HCT116 (cell line): ENCODE results near the gene CFAP97D2. TPM values are rescaled to one million over a fixed set of nuclear protein-coding genes. Genes with fewer than 3 reads are reported as not detected.

Experiments used
- ATAC-seq: fragments of 200-7000 bp; cut with Tn5 transposase; 2 replicates; pipeline ENCODE4 v1.9.1; 2020; ENCODE audit warnings: mild to moderate bottlenecking, moderate library complexity
- BruUV-seq: library from RNA; stranded (reverse); fragments of 400-500 nt; replicated peaks from 2 replicates; lab custom pipeline; 2021; lab: Mats Ljungman, UMichigan
- CTCF ChIA-PET: fragments of 300-600 bp; sonication (Branson Sonifier 250); formaldehyde crosslinking; loops from one replicate; lab custom pipeline; 2021; ENCODE audit warnings: antibody characterized with exemption; lab: Charles Lee
- POLR2A ChIA-PET: fragments of 300-600, 350-600 bp; sonication (Branson Sonifier 250); formaldehyde crosslinking; loops from one replicate; lab custom pipeline; 2021; ENCODE audit warnings: antibody characterized with exemption; lab: Charles Lee
- RAD21 ChIA-PET, 2 experiments: fragments of 300-600 bp; sonication (Branson Sonifier 250); formaldehyde crosslinking; loops; one replicate each; lab custom pipeline; 2023; ENCODE audit warnings: low total read pairs in 2 of 2; ENCODE audit not compliant: uncharacterized antibody in 2 of 2, unreplicated experiment in 2 of 2, low non-redundant PET in 1 of 2; lab: Charles Lee
- DNase-seq: peaks from one replicate; pipeline ENCODE4 v3.0.0-alpha.2; 2010; ENCODE audit warnings: low read depth, low spot score
- H2AFZ ChIP-seq: fragments of 200-600 bp; shearing (Covaris generic), sonication (generic); 2 replicates; pipeline ENCODE4 v1.6.1; 2017; ENCODE audit warnings: low read depth, mixed run types, mixed read lengths, antibody characterized with exemption, low read length; ENCODE audit not compliant: poor library complexity, severe bottlenecking
- H3K27ac ChIP-seq: 2 replicates; pipeline ENCODE4 v1.5.1; 2012; ENCODE audit warnings: low read depth, low read length
- H3K27me3 ChIP-seq: fragments of 200-600 bp; sonication (generic); 2 replicates; pipeline ENCODE4 v1.6.1; 2016; ENCODE audit warnings: mixed run types, low read length, mixed read lengths; ENCODE audit not compliant: insufficient read depth
- H3K36me3 ChIP-seq, 2 experiments: fragments of 200-500 bp in 1 of 2; fragments of 200-600 bp in 1 of 2; sonication (Bioruptor generic) in 1 of 2; sonication (generic) in 1 of 2; 2 replicates each; pipeline versions ENCODE4 v1.5.1 to v1.6.1; 2014 to 2016; ENCODE audit warnings: low read length in 2 of 2, inconsistent platforms in 1 of 2, mixed read lengths in 1 of 2, mixed run types in 1 of 2; ENCODE audit not compliant: insufficient read depth in 2 of 2, control insufficient read depth in 1 of 2
- H3K4me1 ChIP-seq, 2 experiments: fragments of 200-600 bp in 1 of 2; sonication (generic) in 1 of 2; 2 replicates each; pipeline versions ENCODE4 v1.5.1 to v1.6.1; 2012 to 2017; ENCODE audit warnings: low read length in 2 of 2, inconsistent platforms in 1 of 2, mild to moderate bottlenecking in 1 of 2, mixed read lengths in 1 of 2, mixed run types in 1 of 2, moderate library complexity in 1 of 2; ENCODE audit not compliant: insufficient read depth in 2 of 2, control insufficient read depth in 1 of 2
- H3K4me2 ChIP-seq: fragments of 200-600 bp; sonication (generic); 2 replicates; pipeline ENCODE4 v1.6.1; 2017; ENCODE audit warnings: mixed run types, low read length, mixed read lengths
- H3K4me3 ChIP-seq, 2 experiments: fragments of 200-600 bp in 1 of 2; sonication (generic) in 1 of 2; replicated peaks in 1 of 2; 2 replicates each; pipeline ENCODE4 v1.5.1; 2011 to 2016; ENCODE audit warnings: low read length in 2 of 2, control low read depth in 1 of 2, low read depth in 1 of 2, mild to moderate bottlenecking in 1 of 2, mixed read lengths in 1 of 2, mixed run types in 1 of 2
- H3K79me2 ChIP-seq: fragments of 200-600 bp; sonication (generic); 2 replicates; pipeline ENCODE4 v1.6.1; 2017; ENCODE audit warnings: mild to moderate bottlenecking, mixed run types, low read length, moderate library complexity, mixed read lengths; ENCODE audit not compliant: insufficient read depth
- H3K9ac ChIP-seq: fragments of 200-600 bp; sonication (generic); 2 replicates; pipeline ENCODE4 v1.6.1; 2016; ENCODE audit warnings: low read length, mixed read lengths
- H3K9me2 ChIP-seq: fragments of 200-600 bp; sonication (generic), shearing (Covaris generic); 2 replicates; pipeline ENCODE4 v1.6.1; 2017; ENCODE audit warnings: mixed run types, mild to moderate bottlenecking, moderate library complexity; ENCODE audit not compliant: insufficient read depth
- H3K9me3 ChIP-seq, 2 experiments: fragments of 200-500 bp in 1 of 2; fragments of 200-600 bp in 1 of 2; sonication (Bioruptor generic) in 1 of 2; sonication (generic) in 1 of 2; 2 replicates each; pipeline ENCODE4 v1.6.1; 2014 to 2017; ENCODE audit warnings: low read length in 2 of 2, mixed read lengths in 2 of 2, inconsistent platforms in 1 of 2, low read depth in 1 of 2, mild to moderate bottlenecking in 1 of 2, mixed run types in 1 of 2, moderate library complexity in 1 of 2; ENCODE audit not compliant: control insufficient read depth in 1 of 2, insufficient read depth in 1 of 2
- H4K20me1 ChIP-seq: fragments of 200-600 bp; sonication (generic), shearing (Covaris generic); 2 replicates; pipeline ENCODE4 v1.6.1; 2017; ENCODE audit warnings: mixed run types, mild to moderate bottlenecking, moderate library complexity; ENCODE audit not compliant: insufficient read depth
- CEBPB ChIP-seq: IDR thresholded peaks from 2 replicates; pipeline ENCODE4 v1.6.1; 2012; ENCODE audit warnings: low read depth
- FOSL1 ChIP-seq: IDR thresholded peaks from 2 replicates; pipeline ENCODE4 v1.6.1; 2012; ENCODE audit warnings: low read depth
- JUND ChIP-seq: IDR thresholded peaks from 2 replicates; pipeline ENCODE4 v1.6.1; 2012
- POLR2A ChIP-seq: IDR thresholded peaks from 2 replicates; pipeline ENCODE4 v1.7.0; 2011; ENCODE audit warnings: borderline replicate concordance; ENCODE audit not compliant: insufficient read depth, insufficient read length; ENCODE audit errors: extremely low read depth
- POLR2AphosphoS5 ChIP-seq: IDR thresholded peaks from 2 replicates; pipeline ENCODE4 v1.6.1; 2011; ENCODE audit warnings: mild to moderate bottlenecking, low read depth, low read length, moderate library complexity
- SIN3A ChIP-seq: IDR thresholded peaks from 2 replicates; pipeline ENCODE4 v1.6.1; 2012; ENCODE audit warnings: low read depth
- SRF ChIP-seq: IDR thresholded peaks from 2 replicates; pipeline ENCODE4 v1.6.1; 2012; ENCODE audit warnings: low read depth
- TCF7L2 ChIP-seq: IDR thresholded peaks from 2 replicates; pipeline ENCODE4 v1.7.0; 2011; ENCODE audit warnings: borderline replicate concordance, inconsistent platforms; ENCODE audit not compliant: insufficient read depth, insufficient read length; ENCODE audit errors: extremely low read depth
- intact Hi-C: fragments of 100-400 bp; cut with micrococcal nuclease; formaldehyde crosslinking; loops from 2 replicates; pipeline ENCODE4 v1.10.0; 2022
- total RNA-seq: library from RNA; stranded (reverse); gene quantifications from one replicate; pipeline ENCODE4 v1.2.1, GENCODE V29; 2021; ENCODE audit not compliant: unreplicated experiment
- TF ChIP-seq, protein P1 (sequence below): IDR thresholded peaks from 2 replicates; pipeline ENCODE4 v1.6.1; 2011; ENCODE audit warnings: mild to moderate bottlenecking, low read length, moderate library complexity; ENCODE audit not compliant: insufficient replicate concordance; ENCODE audit errors: extremely low read depth

CFAP97D2 gene
- total RNA-seq, 1 experiment from 2014 or later: not detected

DNA sequence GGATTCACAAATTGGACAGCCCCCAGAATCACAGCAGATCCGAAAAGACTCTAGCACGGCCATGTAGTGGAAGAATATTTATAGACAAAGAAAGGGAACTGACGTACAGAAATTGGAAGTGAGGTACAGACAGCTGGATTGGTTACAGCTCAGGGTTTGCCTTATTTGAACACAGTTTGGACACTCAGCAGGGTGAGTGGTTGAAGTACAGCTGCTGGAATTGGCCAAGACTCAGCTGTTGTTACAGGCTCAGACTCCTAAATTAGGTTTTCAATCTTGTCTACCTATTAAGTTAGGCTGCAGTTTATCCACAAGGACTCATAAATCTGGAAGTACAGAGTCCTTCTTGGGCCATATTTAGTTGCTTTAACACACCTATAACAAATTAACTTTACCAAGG is 5.8 kb upstream of the CFAP97D2 start:
- Histone ChIP-seq H3K9me2 (no peaks in the 10 kb centered on the region), H4K20me1 (no peaks in the 10 kb centered on the region), H3K9me3 (peaks cover 0 to 6% of the 10 kb centered on the region in 2 experiments; a peak in 2 of 4 replicates), H3K4me1 (no peaks in the 10 kb centered on the region), H2AFZ (no peak overlapping the region), H3K4me3 (no peak overlapping the region), H3K27ac (no peak overlapping the region), H3K36me3 (no peaks in the 10 kb centered on the region), H3K4me2 (no peak overlapping the region), H3K9ac (no peak overlapping the region), H3K79me2 (no peaks in the 10 kb centered on the region), H3K27me3 (peaks cover 8% of the 10 kb centered on the region; the same call in 1 of the 2 replicates)
- DNase-seq: no peak
- ATAC-seq: no peak
- POLR2A ChIA-PET: no interaction called here
- no TSS peak for BruUV-seq
- RAD21 ChIA-PET: no interaction called here
- intact Hi-C loops: no loop called here
- CTCF ChIA-PET: no interaction called here
- TF ChIP-seq TCF7L2 (no peak), SIN3A (no peak), JUND (no peak), POLR2A (no peak)
- TF ChIP-seq, protein P1, sequence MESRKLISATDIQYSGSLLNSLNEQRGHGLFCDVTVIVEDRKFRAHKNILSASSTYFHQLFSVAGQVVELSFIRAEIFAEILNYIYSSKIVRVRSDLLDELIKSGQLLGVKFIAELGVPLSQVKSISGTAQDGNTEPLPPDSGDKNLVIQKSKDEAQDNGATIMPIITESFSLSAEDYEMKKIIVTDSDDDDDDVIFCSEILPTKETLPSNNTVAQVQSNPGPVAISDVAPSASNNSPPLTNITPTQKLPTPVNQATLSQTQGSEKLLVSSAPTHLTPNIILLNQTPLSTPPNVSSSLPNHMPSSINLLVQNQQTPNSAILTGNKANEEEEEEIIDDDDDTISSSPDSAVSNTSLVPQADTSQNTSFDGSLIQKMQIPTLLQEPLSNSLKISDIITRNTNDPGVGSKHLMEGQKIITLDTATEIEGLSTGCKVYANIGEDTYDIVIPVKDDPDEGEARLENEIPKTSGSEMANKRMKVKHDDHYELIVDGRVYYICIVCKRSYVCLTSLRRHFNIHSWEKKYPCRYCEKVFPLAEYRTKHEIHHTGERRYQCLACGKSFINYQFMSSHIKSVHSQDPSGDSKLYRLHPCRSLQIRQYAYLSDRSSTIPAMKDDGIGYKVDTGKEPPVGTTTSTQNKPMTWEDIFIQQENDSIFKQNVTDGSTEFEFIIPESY: no peak

DNA sequence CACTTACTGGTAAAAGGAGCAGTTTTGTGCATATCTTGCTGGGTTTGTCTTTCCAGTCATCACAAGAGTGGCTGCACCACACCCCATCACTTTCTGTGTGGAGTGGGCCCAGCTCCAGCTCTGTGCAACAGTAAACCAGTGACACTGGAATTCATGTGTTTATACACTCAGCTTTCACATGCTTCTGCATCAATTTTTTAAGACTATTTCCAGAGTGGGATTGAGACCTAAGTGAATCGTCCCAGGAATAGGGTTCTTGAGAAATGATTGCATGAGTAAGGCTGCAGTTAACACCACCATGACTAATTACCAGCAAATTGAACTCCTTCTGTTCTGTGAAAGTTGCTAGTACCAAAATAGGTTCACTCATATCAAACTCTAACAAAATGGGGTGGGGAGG is 5.3 kb upstream of the CFAP97D2 start:
- ChIA-PET RAD21 (no interaction called here), POLR2A (no interaction called here)
- H3K4me3 ChIP-seq: no peak overlapping the region
- no peak for ATAC-seq
- H3K9ac ChIP-seq: no peak overlapping the region
- peaks cover 8% of the 10 kb centered on the region; the same call in 1 of the 2 replicates for H3K27me3 ChIP-seq
- no peak overlapping the region for H3K27ac ChIP-seq
- no peaks in the 10 kb centered on the region for H3K4me1 ChIP-seq
- H2AFZ ChIP-seq: no peak overlapping the region
- H3K36me3 ChIP-seq: no peaks in the 10 kb centered on the region
- no peaks in the 10 kb centered on the region for H4K20me1 ChIP-seq
- H3K9me2 ChIP-seq: no peaks in the 10 kb centered on the region
- peaks cover 0 to 6% of the 10 kb centered on the region in 2 experiments; a peak in 2 of 4 replicates for H3K9me3 ChIP-seq
- no TSS peak for BruUV-seq
- TF ChIP-seq SRF (no peak), POLR2AphosphoS5 (no peak), FOSL1 (no peak), CEBPB (no peak)
- TF ChIP-seq, all 23 proteins: peak for 0
- no peaks in the 10 kb centered on the region for H3K79me2 ChIP-seq
- no peak for DNase-seq
- intact Hi-C loops: no loop called here
- no peak overlapping the region for H3K4me2 ChIP-seq
- CTCF ChIA-PET: no interaction called here
